Retinal pigment epithelial cell (primary cell): Measurements from ENCODE around the gene SLC6A2.

ENCODE experiments used
- DNase-seq: peaks from one replicate; pipeline ENCODE4 v3.0.0-alpha.2; 2010; ENCODE audit warnings: low read depth
- H3K4me3 ChIP-seq: 2 replicates; pipeline ENCODE4 v1.5.1; 2011; ENCODE audit warnings: mild to moderate bottlenecking, low read length, control low read depth, moderate library complexity
- TF ChIP-seq, protein P1 (sequence below): conservative IDR thresholded peaks from 2 replicates; pipeline ENCODE4 v1.5.1; 2011; ENCODE audit warnings: low read depth, low read length, control low read depth, inconsistent platforms

The SLC6A2 gene

DNA sequence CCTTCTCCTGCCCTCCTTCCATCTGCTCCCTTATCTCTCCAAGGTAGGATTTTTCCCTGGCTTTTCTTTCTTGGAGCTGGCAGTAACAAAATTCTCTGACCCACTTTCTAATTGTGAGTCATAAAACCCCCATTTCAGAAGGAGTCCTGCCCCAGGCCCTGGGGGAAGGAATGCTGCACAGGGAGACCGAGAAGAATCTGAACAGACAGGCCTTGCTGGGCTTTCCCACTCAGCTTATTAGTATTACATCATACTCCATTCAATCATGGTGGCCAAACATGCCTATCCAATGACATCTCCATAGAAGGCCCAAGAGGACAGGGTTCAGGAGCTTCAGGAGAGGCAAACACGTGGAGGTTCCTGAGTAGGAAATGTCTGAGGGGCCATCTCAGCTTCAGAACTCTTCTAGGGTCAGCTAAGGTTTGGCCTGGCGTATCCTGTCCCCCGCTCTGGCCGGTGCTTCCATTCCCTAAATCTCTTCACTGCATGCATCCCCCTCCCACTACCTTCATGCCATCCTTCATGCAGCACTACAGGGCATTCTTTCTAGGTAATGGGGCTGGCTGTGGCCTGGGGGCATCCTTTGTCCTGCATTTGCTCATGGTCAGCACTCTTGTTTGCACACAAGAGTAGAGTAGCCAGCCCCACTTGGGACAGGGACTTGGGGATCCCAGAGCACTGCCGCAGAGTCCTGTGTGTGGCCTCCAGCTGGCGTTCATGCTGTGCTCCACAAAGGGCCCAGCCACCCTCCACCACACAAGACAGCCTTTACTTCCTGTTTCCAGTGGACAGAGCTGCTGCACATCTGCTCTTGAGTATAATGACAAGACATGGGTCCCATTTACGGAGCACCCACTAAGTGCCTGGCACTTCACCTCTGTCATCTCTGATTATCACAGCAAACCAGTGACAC, 8.2 kb downstream of the SLC6A2 start:
- TF ChIP-seq, protein P1, sequence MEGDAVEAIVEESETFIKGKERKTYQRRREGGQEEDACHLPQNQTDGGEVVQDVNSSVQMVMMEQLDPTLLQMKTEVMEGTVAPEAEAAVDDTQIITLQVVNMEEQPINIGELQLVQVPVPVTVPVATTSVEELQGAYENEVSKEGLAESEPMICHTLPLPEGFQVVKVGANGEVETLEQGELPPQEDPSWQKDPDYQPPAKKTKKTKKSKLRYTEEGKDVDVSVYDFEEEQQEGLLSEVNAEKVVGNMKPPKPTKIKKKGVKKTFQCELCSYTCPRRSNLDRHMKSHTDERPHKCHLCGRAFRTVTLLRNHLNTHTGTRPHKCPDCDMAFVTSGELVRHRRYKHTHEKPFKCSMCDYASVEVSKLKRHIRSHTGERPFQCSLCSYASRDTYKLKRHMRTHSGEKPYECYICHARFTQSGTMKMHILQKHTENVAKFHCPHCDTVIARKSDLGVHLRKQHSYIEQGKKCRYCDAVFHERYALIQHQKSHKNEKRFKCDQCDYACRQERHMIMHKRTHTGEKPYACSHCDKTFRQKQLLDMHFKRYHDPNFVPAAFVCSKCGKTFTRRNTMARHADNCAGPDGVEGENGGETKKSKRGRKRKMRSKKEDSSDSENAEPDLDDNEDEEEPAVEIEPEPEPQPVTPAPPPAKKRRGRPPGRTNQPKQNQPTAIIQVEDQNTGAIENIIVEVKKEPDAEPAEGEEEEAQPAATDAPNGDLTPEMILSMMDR, result no peak
- H3K4me3 ChIP-seq, result no peak overlapping the region
- no peak for DNase-seq

DNA sequence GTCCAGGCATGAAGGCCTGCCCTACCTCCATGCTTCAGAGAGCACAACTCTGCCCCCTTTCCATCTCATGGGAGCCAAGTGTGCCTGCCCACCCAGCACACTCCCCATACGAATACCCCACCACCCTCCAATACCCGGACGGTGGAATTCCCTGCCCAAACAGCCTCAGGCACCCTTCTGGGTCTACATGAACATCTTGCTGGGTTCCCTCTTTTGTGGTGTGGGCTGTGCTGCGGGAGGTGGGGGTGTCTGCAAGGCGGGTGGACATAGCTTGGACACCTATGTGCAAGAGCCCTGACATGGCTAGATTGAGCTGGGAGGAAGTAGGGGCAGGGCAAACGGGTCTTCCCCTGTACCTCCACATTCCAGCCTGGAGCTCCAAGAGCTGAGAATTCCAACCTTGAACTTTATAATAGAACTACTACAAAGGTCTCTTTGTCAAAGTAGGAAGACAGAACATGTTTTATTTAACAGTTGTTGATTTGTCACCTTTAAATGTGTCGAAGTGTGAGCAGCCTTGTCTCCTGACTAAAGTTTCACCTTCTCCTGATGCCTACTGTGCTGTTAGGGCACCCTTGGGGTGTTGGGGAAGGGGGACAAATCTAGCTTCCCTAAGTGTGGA, 9.1 kb downstream of the SLC6A2 start:
- no peak for DNase-seq
- TF ChIP-seq, protein P1, result no peak
- no peak overlapping the region for H3K4me3 ChIP-seq

DNA sequence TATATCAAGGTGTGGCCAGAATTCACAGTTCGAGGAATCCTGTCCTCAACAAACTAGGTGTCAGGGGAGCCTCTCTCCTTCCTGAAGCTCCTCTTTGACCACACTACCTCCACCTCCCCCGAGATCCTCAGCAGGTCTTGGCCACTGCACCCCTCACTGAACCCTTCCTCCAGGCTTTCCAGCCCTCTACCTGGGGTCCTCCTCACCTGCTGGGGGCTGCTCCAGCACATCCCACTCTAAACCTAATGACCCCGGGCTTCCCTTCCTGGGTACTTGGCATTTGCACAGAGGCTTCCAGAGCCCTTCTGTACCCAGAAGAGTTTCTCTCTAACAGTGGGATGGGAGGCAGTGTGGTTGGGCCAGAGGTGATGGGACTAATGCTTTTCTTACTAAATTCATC, 9.7 kb downstream of the SLC6A2 start:
- no peak overlapping the region for H3K4me3 ChIP-seq
- DNase-seq, result no peak
- TF ChIP-seq, protein P1, result no peak

DNA sequence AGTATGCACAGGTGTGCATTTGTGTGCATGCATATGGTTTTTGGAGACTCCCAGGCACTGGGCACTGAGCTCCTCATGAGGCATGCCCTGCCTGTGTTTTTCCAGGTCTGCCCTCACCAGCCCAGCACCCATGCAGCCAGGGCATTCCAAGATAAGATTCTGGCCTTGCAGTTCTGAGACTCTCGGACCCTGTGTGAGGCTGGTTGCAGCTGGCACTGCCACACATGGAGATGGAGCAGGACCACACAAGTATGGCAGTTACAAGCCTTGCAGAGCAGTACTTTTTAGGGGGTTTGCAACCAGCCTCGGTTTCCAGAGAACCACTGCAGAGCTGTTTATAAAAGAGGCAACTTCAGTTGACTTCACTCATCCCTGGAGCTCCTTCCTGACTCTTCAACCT, 10.2 kb downstream of the SLC6A2 start:
- H3K4me3 ChIP-seq, result no peak overlapping the region
- TF ChIP-seq, protein P1, result no peak
- no peak for DNase-seq

DNA sequence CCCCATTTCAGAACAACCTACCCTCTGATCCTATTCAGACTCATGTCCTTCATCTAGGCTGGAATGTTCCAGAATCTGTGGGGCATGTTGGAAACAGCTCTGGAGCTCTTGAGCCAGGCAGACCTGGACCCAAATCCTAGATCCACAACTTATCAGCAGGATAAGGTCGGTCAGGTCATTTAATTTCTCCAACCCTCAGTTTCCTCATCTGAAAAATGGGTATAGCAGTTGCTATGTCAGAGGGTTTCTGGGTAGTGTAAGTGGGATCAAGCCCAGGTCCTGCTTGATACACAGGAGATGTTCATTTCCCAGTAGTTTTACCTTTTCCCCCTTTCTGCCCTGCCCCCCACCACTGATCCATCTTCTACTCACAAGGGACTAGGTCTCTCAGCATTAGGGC, 12.0 kb downstream of the SLC6A2 start:
- H3K4me3 ChIP-seq, result no peak overlapping the region
- DNase-seq, result no peak
- TF ChIP-seq, protein P1, result no peak

DNA sequence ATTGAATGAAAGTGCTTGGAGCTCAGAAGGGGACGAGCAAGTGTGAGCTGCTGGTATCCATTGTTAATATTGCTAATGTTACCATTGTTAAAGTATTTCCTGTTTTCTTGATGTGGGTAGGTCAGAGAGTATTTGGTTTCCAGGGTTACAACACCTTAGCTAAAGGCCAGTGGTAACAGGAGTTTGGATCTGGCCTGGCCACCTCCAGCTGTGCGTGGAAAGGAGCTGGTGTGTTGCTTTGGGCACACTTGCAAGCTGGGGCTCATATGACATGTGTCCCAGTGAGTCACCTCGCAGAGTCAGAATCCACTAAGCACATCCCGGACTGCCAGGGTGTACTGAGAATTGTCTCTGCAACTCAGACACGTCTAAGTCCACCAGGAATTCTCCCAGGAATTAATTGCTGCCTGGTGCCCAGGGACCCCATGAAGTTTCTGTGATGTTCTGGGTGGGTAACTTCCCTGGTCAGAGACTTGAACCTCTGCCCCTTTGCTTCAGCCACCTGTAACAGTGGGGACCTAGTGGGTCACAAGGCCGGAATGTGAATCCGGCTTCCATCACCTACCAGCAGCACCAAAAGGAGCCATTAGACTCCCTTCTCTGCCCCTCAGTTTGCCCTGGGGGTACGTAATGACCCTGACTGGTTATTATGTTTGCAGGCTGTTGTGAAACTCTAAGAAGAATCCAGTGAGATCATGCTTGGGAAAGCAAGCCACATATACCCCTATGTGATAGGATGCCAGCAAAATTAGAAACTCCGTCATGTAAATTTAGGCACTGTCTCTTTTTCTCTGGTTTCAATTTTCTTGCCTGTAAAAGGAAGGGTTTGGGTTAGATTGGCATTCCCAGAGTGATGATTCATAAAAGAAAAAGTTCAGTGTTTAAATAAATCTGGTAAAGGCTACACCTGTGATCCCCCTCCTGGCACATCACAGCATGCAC, 12.8 kb downstream of the SLC6A2 start:
- H3K4me3 ChIP-seq, result no peak overlapping the region
- DNase-seq, result no peak
- TF ChIP-seq, protein P1, result no peak
